ENCODE measurements around the gene KCNIP3.

The KCNIP3 gene

DNA sequence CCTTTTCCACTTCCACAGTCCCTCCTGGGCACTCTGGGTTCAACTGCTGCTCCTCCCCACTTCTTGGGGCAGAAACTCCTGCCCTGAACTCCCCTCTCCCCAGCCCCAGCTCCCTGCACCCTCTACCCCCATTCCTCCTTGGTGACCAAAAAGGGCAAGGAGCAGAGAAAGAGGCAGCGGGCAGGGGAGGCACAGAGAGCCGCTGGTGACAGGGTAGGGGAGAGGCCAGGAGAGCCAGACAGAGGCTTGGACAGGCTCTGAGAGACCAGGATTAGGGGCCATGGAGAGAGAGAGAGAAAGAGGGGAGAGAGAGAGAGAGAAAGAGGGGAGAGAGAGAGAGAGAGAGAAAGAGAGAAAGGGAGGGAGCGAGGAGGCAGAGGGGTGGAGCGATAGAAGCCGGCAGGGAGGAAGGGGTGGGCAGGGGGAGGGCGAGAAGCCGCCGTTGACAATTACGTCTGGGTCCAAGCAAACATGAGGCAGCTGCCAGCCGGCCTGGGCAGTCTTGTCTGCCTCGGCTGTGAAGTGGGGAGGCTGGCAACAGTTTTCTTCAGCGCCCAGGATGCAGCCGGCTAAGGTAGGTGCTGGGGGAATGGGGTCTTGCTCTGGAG is at the start of gene KCNIP3:
Gene KCNIP3 (plus strand): TSS at position 468 of the 608 bp plus-strand sequence. CDS start 92 bp downstream, at position 560.
- DNase-seq (ENCODE audit: low read depth), result no peak
- TF ChIP-seq, protein P1, sequence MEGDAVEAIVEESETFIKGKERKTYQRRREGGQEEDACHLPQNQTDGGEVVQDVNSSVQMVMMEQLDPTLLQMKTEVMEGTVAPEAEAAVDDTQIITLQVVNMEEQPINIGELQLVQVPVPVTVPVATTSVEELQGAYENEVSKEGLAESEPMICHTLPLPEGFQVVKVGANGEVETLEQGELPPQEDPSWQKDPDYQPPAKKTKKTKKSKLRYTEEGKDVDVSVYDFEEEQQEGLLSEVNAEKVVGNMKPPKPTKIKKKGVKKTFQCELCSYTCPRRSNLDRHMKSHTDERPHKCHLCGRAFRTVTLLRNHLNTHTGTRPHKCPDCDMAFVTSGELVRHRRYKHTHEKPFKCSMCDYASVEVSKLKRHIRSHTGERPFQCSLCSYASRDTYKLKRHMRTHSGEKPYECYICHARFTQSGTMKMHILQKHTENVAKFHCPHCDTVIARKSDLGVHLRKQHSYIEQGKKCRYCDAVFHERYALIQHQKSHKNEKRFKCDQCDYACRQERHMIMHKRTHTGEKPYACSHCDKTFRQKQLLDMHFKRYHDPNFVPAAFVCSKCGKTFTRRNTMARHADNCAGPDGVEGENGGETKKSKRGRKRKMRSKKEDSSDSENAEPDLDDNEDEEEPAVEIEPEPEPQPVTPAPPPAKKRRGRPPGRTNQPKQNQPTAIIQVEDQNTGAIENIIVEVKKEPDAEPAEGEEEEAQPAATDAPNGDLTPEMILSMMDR (conservative IDR thresholded peaks at IDR 0.05; ENCODE audit: low read depth, low read length), result no peak
- H3K4me3 ChIP-seq (ENCODE audit: low read depth, low read length), result no peak within 1 kb of the TSS

DNA sequence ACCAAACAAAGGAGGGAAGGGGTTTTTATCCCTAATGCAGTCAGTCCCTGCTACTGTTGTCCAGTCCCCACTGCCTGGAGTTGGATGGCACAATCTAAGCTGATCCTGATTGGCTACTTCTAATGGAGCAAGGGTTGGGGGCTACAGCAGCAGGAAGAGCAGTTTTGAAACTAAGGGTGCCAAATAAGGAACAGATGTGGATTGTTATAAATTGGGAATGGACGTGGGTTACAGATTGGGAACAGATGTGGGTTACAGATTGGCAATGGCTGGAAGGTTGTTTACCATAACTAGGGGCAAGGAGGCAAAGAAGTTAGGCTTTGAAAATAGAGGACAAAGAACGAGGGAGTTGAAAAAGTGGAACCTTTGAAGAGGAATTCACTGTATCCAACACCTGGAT is 38.9 kb upstream of the KCNIP3 start:
- H3K4me3 ChIP-seq (ENCODE audit: low read depth, low read length), result no peak overlapping the region
- TF ChIP-seq, protein P1 (conservative IDR thresholded peaks at IDR 0.05; ENCODE audit: low read depth, low read length), result no peak
- DNase-seq (ENCODE audit: low read depth), result no peak

DNA sequence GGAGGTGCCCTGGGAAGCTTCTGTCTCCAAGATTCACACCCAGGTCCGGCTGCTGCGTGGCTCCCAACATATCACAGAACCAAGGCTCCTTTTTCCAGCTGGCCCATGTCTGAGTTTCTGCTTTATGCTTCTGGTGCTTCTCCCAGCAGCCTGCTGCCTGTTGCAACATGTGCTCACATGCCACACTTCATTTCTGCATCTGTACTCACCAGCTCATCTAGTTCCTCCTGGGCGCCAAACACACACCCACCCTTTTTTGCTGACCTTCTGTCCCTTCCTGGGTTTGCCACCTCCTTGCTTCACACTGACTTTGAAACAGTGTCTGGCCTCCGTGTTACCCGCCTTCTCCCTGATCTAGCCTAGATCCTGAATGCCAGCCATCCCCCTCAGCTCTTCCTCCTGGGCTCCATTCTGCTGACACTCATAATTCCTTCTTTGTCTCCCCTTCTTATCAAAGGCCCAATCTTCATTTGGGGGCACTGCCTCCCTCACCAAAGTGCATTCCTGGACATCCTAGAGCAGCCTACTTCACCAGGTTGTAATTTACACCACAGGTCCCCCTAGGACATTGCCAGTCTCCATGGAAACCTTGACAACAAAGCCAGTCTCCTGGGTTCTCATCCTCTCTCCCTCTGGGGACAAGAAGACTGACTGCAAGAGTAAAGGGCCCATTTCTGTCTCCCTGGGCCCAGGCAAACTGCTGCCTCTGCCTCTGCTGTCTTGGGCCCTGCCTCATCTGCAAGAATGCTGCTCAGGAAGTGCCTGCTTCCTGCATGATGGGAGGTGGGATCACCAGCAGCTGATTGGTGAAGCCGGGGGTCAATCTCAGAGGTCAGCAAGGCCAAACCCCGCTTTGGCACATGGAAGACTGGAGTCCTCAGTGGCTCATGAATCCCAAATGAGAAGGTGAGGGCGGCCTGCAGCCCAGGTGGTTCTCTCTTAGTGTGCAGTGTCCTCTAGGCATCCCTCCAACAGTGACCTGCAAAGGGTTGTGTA is 36.8 kb upstream of the KCNIP3 start:
- DNase-seq (ENCODE audit: low read depth), result peak; percentile 8
- no peak overlapping the region for H3K4me3 ChIP-seq (ENCODE audit: low read depth, low read length)
- TF ChIP-seq, protein P1 (conservative IDR thresholded peaks at IDR 0.05; ENCODE audit: low read depth, low read length), result no peak

DNA sequence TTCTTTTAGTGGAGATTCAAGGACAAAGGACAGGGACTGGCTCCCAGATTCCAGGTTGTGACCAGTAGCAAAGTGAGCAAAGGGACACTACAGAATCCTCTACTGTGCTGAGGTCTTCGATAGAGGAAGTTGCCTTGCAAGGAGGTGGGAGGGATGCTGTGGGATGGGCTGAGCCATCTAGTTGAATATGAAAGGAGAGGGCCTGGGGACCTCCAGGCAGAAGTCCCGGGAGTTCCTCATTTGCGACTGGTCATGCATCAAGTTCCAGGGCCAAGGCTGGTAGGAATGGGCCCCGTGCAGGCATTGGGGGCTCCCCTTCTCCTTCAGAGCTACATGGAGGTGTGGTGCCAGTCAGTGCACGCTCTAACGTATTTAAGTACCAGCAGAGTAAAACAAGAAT is 35.5 kb upstream of the KCNIP3 start:
- TF ChIP-seq, protein P1 (conservative IDR thresholded peaks at IDR 0.05; ENCODE audit: low read depth, low read length), result no peak
- H3K4me3 ChIP-seq (ENCODE audit: low read depth, low read length), result no peak overlapping the region
- no peak for DNase-seq (ENCODE audit: low read depth)

DNA sequence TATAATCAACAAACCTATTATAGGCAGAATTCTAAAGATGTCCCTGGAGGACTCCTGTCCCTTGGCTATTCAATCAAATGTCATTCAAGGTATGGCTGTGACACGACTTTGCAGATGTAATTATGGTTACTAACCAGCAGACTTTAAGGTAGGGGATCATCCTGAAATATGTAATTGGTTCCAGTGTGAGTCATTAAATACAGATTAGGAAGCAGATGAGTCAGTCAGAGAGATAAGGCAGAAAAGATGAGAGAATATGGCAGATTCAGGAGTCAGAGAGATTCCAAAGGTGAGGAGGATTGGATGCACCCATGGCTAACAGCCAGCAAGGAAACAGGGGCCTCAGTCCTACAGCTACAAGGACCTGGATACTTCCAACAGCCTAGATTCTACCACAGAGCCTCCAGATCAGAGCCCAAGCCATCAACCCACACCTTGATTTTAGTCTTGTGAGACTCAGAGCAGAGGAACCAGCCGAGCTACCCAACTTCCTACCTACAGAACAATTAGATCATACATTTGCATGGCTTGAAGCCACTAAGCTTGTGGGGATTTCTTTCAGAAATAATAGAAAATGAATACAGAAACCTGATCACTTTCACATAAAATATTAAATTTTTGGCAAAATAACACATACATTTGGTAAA is 34.1 kb upstream of the KCNIP3 start:
- TF ChIP-seq, protein P1 (conservative IDR thresholded peaks at IDR 0.05; ENCODE audit: low read depth, low read length), result no peak
- no peak for DNase-seq (ENCODE audit: low read depth)
- no peak overlapping the region for H3K4me3 ChIP-seq (ENCODE audit: low read depth, low read length)

DNA sequence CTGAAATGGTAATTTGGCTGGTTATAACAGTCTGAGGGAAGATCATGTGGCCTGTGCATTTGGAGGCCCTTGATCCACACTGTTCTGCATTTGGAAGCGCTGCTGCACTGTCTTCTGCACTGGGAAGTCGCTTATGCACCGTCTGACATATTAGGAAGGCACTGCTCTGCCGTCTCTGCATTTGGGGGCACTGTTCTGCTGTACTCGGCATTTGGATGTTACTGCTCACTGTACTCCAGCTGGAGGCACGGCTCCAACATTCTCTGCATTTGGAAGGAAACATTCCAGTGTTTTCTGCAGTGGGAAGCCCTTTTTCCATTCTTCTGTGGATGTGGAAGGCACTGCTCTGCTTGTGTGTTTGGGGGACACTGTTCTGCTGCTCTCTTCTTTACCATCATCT is 32.5 kb upstream of the KCNIP3 start:
- TF ChIP-seq, protein P1 (conservative IDR thresholded peaks at IDR 0.05; ENCODE audit: low read depth, low read length), result no peak

More for the DNA sequence above, 32.5 kb upstream of the KCNIP3 start:
- DNase-seq (ENCODE audit: low read depth), result no peak
- H3K4me3 ChIP-seq (ENCODE audit: low read depth, low read length), result no peak overlapping the region

All from choroid plexus epithelial cell (primary cell).